H7 (cell line): Measurements from ENCODE around the gene FADS3. TPM values are rescaled to one million over a fixed set of nuclear protein-coding genes. Genes with fewer than 3 reads are reported as not detected.
A peak's percentile ranks its signal among the peaks of the same experiment; 100 is the strongest.

Experiments used
- DNase-seq: peaks from one replicate; pipeline ENCODE4 v3.0.0; 2012
- H3K27me3 ChIP-seq: 2 replicates; pipeline ENCODE4 v1.6.0; 2011; ENCODE audit warnings: mild to moderate bottlenecking, low read length; ENCODE audit not compliant: control insufficient read depth, insufficient read depth
- H3K36me3 ChIP-seq: replicated peaks from 2 replicates; pipeline ENCODE4 v1.5.1; 2011; ENCODE audit warnings: low read length; ENCODE audit not compliant: control insufficient read depth, insufficient read depth
- H3K4me3 ChIP-seq: 2 replicates; pipeline ENCODE4 v1.5.1; 2011; ENCODE audit warnings: low read depth, mild to moderate bottlenecking, control low read depth, low read length, moderate library complexity; ENCODE audit not compliant: insufficient read depth
- total RNA-seq: library from RNA; depleted of rRNA; stranded (reverse); fragments of >200 nt; shearing (Covaris generic); gene quantifications from 2 replicates; pipeline ENCODE4 v1.2.3, GENCODE V29; 2014

The FADS3 gene
- total RNA-seq, 1 experiment from 2014 or later: 27.1 TPM

- Histone ChIP-seq H3K4me3 (no peak overlapping the region), H3K36me3 (no peaks in the 10 kb centered on the region), H3K27me3 (peaks cover 24% of the 10 kb centered on the region)
- DNase-seq: peak; percentile 19
Measured at GRCh38 chr11:61918938-61919704, 27.8 kb upstream of the FADS3 start.

GRCh38 chr11:61918251-61918937, 27.0 kb upstream of the FADS3 start:
- Histone ChIP-seq H3K27me3 (peaks cover 24% of the 10 kb centered on the region), H3K36me3 (no peaks in the 10 kb centered on the region), H3K4me3 (no peak overlapping the region)
- DNase-seq: peak; percentile 49

GRCh38 chr11:61917334-61918109, 26.2 kb upstream of the FADS3 start, which contains the start of gene RAB3IL1:
Gene RAB3IL1, minus strand, starts transcription at chr11:61917566. Its CDS starts 199 bp downstream, at chr11:61917367.
- Histone ChIP-seq H3K4me3 (peak within 1 kb of the TSS; percentile 53), H3K27me3 (peaks cover 24% of the 10 kb centered on the region), H3K36me3 (no peaks in the 10 kb centered on the region)
- peak; percentile 99 for DNase-seq

GRCh38 chr11:61916737-61917333, 25.5 kb upstream of the FADS3 start:
- Histone ChIP-seq H3K36me3 (no peaks in the 10 kb centered on the region), H3K4me3 (peak overlapping the region; percentile 53)
- peak; percentile 81 for DNase-seq

GRCh38 chr11:61914471-61915171, 23.3 kb upstream of the FADS3 start:
- H3K27me3 ChIP-seq: peaks cover 22% of the 10 kb centered on the region
- H3K36me3 ChIP-seq: no peaks in the 10 kb centered on the region
- H3K4me3 ChIP-seq: no peak overlapping the region
- DNase-seq: peak; percentile 36

More at GRCh38 chr11:61916737-61917333, 25.5 kb upstream of the FADS3 start:
- peaks cover 24% of the 10 kb centered on the region for H3K27me3 ChIP-seq

- Histone ChIP-seq H3K4me3 (no peak overlapping the region), H3K27me3 (peaks cover 22% of the 10 kb centered on the region), H3K36me3 (no peaks in the 10 kb centered on the region)
- DNase-seq: peak; percentile 37
Measured at GRCh38 chr11:61913699-61914395, 22.5 kb upstream of the FADS3 start.

- DNase-seq: peak; percentile 66
- Histone ChIP-seq H3K4me3 (no peak overlapping the region), H3K36me3 (no peaks in the 10 kb centered on the region), H3K27me3 (peaks cover 17% of the 10 kb centered on the region)
Measured at GRCh38 chr11:61912991-61913698, 21.8 kb upstream of the FADS3 start.

GRCh38 chr11:61912530-61912898, 21.2 kb upstream of the FADS3 start:
- Histone ChIP-seq H3K4me3 (no peak overlapping the region), H3K27me3 (peaks cover 11% of the 10 kb centered on the region), H3K36me3 (no peaks in the 10 kb centered on the region)
- no peak for DNase-seq

GRCh38 chr11:61911701-61912529, 20.6 kb upstream of the FADS3 start:
- no peak overlapping the region for H3K4me3 ChIP-seq
- peak; percentile 39 for DNase-seq
- peaks cover 8% of the 10 kb centered on the region for H3K27me3 ChIP-seq
- no peaks in the 10 kb centered on the region for H3K36me3 ChIP-seq

GRCh38 chr11:61911128-61911700, 19.9 kb upstream of the FADS3 start:
- Histone ChIP-seq H3K36me3 (no peaks in the 10 kb centered on the region), H3K4me3 (no peak overlapping the region), H3K27me3 (0 out of 2 replicates have a peak, but pooled peaks cover 1% of the 10 kb centered on the region)
- DNase-seq: peak; percentile 28

- Histone ChIP-seq H3K36me3 (no peaks in the 10 kb centered on the region), H3K4me3 (no peak overlapping the region), H3K27me3 (no peaks in the 10 kb centered on the region)
- DNase-seq: peak; percentile 42
Measured at GRCh38 chr11:61910187-61911127, 19.1 kb upstream of the FADS3 start.
